HepG2 (cell line): Measurements from ENCODE around the gene TADA2B. TPM values are rescaled to one million over a fixed set of nuclear protein-coding genes. Genes with fewer than 3 reads are reported as not detected.

Experiments used
- ATAC-seq: fragments of 200-7000 bp; cut with Tn5 transposase; 3 replicates; pipeline ENCODE4 v1.9.1; 2020; ENCODE audit warnings: mild to moderate bottlenecking, moderate library complexity
- BruUV-seq: library from RNA; stranded (reverse); fragments of 400-500 nt; replicated peaks from 2 replicates; lab custom pipeline; 2021; lab: Mats Ljungman, UMichigan
- CTCF ChIA-PET: fragments of 300-600 bp; formaldehyde crosslinking; extraction: SDS; loops from one replicate; lab custom pipeline; 2021; ENCODE audit warnings: low total read pairs, inconsistent platforms, low intra/inter-chr PET ratio; lab: Yijun Ruan, JAX
- POLR2A ChIA-PET: fragments of 350-600 bp; sonication (Branson Sonifier 250); formaldehyde crosslinking; loops from one replicate; lab custom pipeline; 2020; ENCODE audit warnings: antibody characterized with exemption, inconsistent platforms; lab: Yijun Ruan, JAX
- DNase-seq: peaks from one replicate; pipeline ENCODE4 v3.0.0-alpha.2; 2015; ENCODE audit warnings: low spot score
- FAIRE-seq: peaks from 3 replicates; lab custom pipeline; 2011; peaks lifted over from hg19 to GRCh38; lab: Jason Lieb, UNC
- H2AFZ ChIP-seq: one replicate; pipeline ENCODE4 v1.6.1; 2011; ENCODE audit warnings: low read length, inconsistent platforms
- H3K27ac ChIP-seq: fragments of 300-600 bp; 3 replicates; pipeline ENCODE4 v1.8.0; 2011; ENCODE audit warnings: mixed run types, mild to moderate bottlenecking, mixed read lengths, low read length, inconsistent platforms; ENCODE audit not compliant: insufficient read depth; ENCODE audit errors: extremely low read length
- H3K27me3 ChIP-seq, 2 experiments: fragments of 200-600 bp in 1 of 2; 2 replicates in 1 of 2; 3 replicates in 1 of 2; pipeline versions ENCODE4 v1.6.0 to v1.8.0; 2011; ENCODE audit warnings: low read length in 2 of 2, mild to moderate bottlenecking in 2 of 2, moderate library complexity in 2 of 2, inconsistent platforms in 1 of 2; ENCODE audit not compliant: insufficient read depth in 2 of 2, control insufficient read depth in 1 of 2
- H3K36me3 ChIP-seq, 2 experiments: fragments of 200-600 bp in 1 of 2; replicated peaks in 1 of 2; 2 replicates in 1 of 2; 3 replicates in 1 of 2; pipeline versions ENCODE4 v1.5.1 to v1.8.0; 2011; ENCODE audit warnings: low read length in 2 of 2, inconsistent platforms in 1 of 2; ENCODE audit not compliant: insufficient read depth in 2 of 2, control insufficient read depth in 1 of 2
- H3K4me1 ChIP-seq: 2 replicates; pipeline ENCODE4 v1.5.1; 2012; ENCODE audit warnings: low read length, inconsistent platforms; ENCODE audit not compliant: insufficient read depth
- H3K4me2 ChIP-seq: 2 replicates; pipeline ENCODE4 v1.6.0; 2011; ENCODE audit warnings: low read depth, low read length, inconsistent platforms
- H3K4me3 ChIP-seq, 3 experiments: fragments of 200-600 bp in 1 of 3; sonication (generic), shearing (Covaris generic) in 1 of 3; replicated peaks in 1 of 3; 2 replicates each; pipeline ENCODE4 v1.5.1; 2011 to 2016; ENCODE audit warnings: low read length in 3 of 3, inconsistent platforms in 2 of 3, low read depth in 2 of 3, mild to moderate bottlenecking in 2 of 3, control low read depth in 1 of 3, mixed read lengths in 1 of 3; ENCODE audit not compliant: insufficient read depth in 1 of 3
- H3K79me2 ChIP-seq: one replicate; pipeline ENCODE4 v1.6.1; 2011; ENCODE audit warnings: low read length, inconsistent platforms; ENCODE audit not compliant: insufficient read depth
- H3K9ac ChIP-seq: 2 replicates; pipeline ENCODE4 v1.6.0; 2011; ENCODE audit warnings: mild to moderate bottlenecking, low read depth, low read length, inconsistent platforms; ENCODE audit not compliant: insufficient read depth
- H3K9me3 ChIP-seq: 2 replicates; pipeline ENCODE4 v1.5.1; 2012; ENCODE audit warnings: mild to moderate bottlenecking, low read length
- H4K20me1 ChIP-seq: 2 replicates; pipeline ENCODE4 v1.6.0; 2011; ENCODE audit warnings: inconsistent platforms, mild to moderate bottlenecking, low read length, moderate library complexity; ENCODE audit not compliant: insufficient read depth
- HMGA1 ChIP-seq: sonication (generic); formaldehyde crosslinking; conservative IDR thresholded peaks from 2 replicates; pipeline ENCODE4 v1.4.0; 2020; ENCODE audit warnings: missing genetic modification reagents
- IKZF4 ChIP-seq: sonication (generic); formaldehyde crosslinking; IDR thresholded peaks from 2 replicates; pipeline ENCODE4 v1.5.1; 2020; ENCODE audit warnings: borderline replicate concordance, mild to moderate bottlenecking, low read depth, missing genetic modification reagents; ENCODE audit errors: not compliant biosample characterization
- MAFF ChIP-seq: IDR thresholded peaks from 2 replicates; pipeline ENCODE4 v1.6.1; 2011; ENCODE audit warnings: low read depth, low read length, improper control_type of control experiment
- MAFK ChIP-seq, 2 experiments: IDR thresholded peaks in 1 of 2; conservative IDR thresholded peaks in 1 of 2; 2 replicates each; pipeline ENCODE4 v1.6.1; 2011; ENCODE audit warnings: improper control_type of control experiment in 2 of 2, low read length in 2 of 2
- ZNF720 ChIP-seq: sonication (generic); formaldehyde crosslinking; IDR thresholded peaks from 2 replicates; pipeline ENCODE4 v1.4.0; 2020; ENCODE audit warnings: missing genetic modification reagents
- ZNF737 ChIP-seq: sonication (generic); formaldehyde crosslinking; IDR thresholded peaks from 2 replicates; pipeline ENCODE4 v1.5.0; 2020; ENCODE audit warnings: missing genetic modification reagents, mild to moderate bottlenecking, borderline replicate concordance
- WGBS: methylation state at CpG from one replicate; pipeline ENCODE4 v1.1.6; 2017; ENCODE audit warnings: low lambda C conversion rate; 5-methylcytosine and 5-hydroxymethylcytosine counted together
- in situ Hi-C: cut with HindIII; loops from 2 replicates; pipeline ENCODE4 v1.10.0; 2017; ENCODE audit warnings: low pct_unique_long_range_greater_than_20kb; ENCODE audit not compliant: extremely low pct_ligation_motif_present
- intact Hi-C: fragments of 100-400 bp; cut with micrococcal nuclease; formaldehyde crosslinking; loops from one replicate; pipeline ENCODE4 v1.10.0; 2022; ENCODE audit not compliant: unreplicated experiment
- polyA plus RNA-seq, 8 experiments: library from polyadenylated mRNA; depleted of rRNA in 3 of 8; stranded (reverse) in 7 of 8; unstranded in 1 of 8; fragments of >200 nt; fragmentation: Illumina TruSeq in 4 of 8; extraction: Trizol in 4 of 8; gene quantifications; 2 replicates each; pipeline versions ENCODE4 v1.2.1 to v1.2.3, GENCODE V29; 2011 to 2016; ENCODE audit warnings: low read depth in 4 of 8, missing spikeins in 1 of 8, mixed read lengths in 1 of 8; ENCODE audit not compliant: insufficient read depth in 1 of 8
- total RNA-seq, 5 experiments: library from RNA; depleted of rRNA; stranded (reverse); fragments of >200 nt; fragmentation: Illumina TruSeq; extraction: Trizol; gene quantifications; 2 replicates each; pipeline ENCODE4 v1.2.3, GENCODE V29; 2016; ENCODE audit warnings: low read depth in 1 of 5
- TF ChIP-seq, protein P1 (sequence below), 2 experiments: sonication (generic) in 1 of 2; formaldehyde crosslinking in 1 of 2; IDR thresholded peaks; 2 replicates each; pipeline versions ENCODE4 v1.4.0 to v1.6.1; 2018 to 2020; ENCODE audit warnings: missing genetic modification reagents in 2 of 2, borderline replicate concordance in 1 of 2, low read depth in 1 of 2, mild to moderate bottlenecking in 1 of 2, missing biosample characterization in 1 of 2

TADA2B gene
- total and polyA plus RNA-seq, 2 of the 13 experiments (the other 11 are each of a cell fraction or from before 2014, with no cell fraction given) = 4.6 to 8.9 TPM

DNA sequence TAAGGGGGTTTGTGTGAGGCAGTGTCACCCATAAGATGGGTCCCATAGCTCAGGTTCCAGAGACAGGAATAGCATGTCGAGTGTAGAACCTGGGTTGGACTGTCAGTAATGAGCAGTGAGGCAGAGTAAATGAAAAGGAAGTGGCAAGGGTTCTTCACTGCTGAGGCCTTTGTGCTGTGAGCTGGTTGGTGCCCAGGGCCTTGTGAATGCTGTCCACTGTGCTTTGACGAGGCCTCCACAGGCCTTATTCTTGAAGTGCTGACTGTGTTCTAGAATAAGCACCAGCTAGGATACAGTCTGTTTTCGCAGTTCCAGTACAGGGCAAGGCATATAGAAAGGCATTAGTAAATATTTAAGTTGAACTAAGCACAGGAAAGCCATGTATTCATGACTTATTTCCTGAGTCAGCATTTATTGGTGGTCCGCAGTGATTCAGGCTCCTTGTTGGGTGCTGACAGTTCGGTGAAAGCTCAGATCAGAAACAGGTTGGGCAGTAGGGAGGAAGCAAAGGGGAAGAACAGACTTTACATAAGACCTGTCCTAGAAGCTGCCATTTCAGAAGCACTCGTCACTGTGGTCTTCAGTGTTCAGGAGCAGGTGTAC is 25.6 kb upstream of the TADA2B start:
- no peak for FAIRE-seq
- CTCF ChIA-PET = no interaction called here
- Histone ChIP-seq H3K27me3 (no peaks in the 10 kb centered on the region), H3K9ac (no peak overlapping the region), H3K79me2 (no peaks in the 10 kb centered on the region), H3K4me2 (no peak overlapping the region), H3K27ac (no peak overlapping the region), H2AFZ (no peak overlapping the region), H3K4me3 (no peak overlapping the region), H4K20me1 (no peaks in the 10 kb centered on the region), H3K36me3 (peaks cover 21 to 70% of the 10 kb centered on the region in 2 experiments; a peak in 4 of 5 replicates), H3K4me1 (peaks cover 22% of the 10 kb centered on the region), H3K9me3 (no peaks in the 10 kb centered on the region)
- intact Hi-C loops = no loop called here
- 98% methylated on average over 5 of the region's 6 CpGs for WGBS
- in situ Hi-C loops = no loop called here
- DNase-seq = no peak
- TF ChIP-seq ZNF737 (CRISPR knock-in tag) (no peak), IKZF4 (CRISPR knock-in tag) (no peak), MAFK (conservative IDR thresholded peaks at IDR 0.05 in 1 of 2, IDR thresholded peaks at IDR 0.05 in 1 of 2; ENCODE audit: low read length in 2 of 2) (peak; percentile 98 to 99), HMGA1 (CRISPR knock-in tag) (no peak), ZNF720 (CRISPR knock-in tag) (no peak), MAFF (peak; percentile 99)
- TF ChIP-seq, protein P1, sequence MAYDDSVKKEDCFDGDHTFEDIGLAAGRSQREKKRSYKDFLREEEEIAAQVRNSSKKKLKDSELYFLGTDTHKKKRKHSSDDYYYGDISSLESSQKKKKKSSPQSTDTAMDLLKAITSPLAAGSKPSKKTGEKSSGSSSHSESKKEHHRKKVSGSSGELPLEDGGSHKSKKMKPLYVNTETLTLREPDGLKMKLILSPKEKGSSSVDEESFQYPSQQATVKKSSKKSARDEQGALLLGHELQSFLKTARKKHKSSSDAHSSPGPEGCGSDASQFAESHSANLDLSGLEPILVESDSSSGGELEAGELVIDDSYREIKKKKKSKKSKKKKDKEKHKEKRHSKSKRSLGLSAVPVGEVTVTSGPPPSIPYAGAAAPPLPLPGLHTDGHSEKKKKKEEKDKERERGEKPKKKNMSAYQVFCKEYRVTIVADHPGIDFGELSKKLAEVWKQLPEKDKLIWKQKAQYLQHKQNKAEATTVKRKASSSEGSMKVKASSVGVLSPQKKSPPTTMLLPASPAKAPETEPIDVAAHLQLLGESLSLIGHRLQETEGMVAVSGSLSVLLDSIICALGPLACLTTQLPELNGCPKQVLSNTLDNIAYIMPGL (CRISPR knock-in tag; IDR thresholded peaks at IDR 0.05; ENCODE audit: borderline replicate concordance in 1 of 2, low read depth in 1 of 2) = no peak
- no TSS peak for BruUV-seq
- ATAC-seq = no peak
- POLR2A ChIA-PET = no interaction called here
